Loucy (cell line): ENCODE data around the gene ASH1L.
"Not testable (repeated sequence)": the region's sequence is repeated elsewhere in the genome, so short reads cannot be mapped to it uniquely, and the experiment has no call there.

Source experiments
- H2AFZ ChIP-seq: fragments of 200-600 bp; sonication (generic); 2 replicates; pipeline ENCODE4 v1.6.0; 2016; ENCODE audit warnings: antibody characterized with exemption, mild to moderate bottlenecking, low read length, moderate library complexity
- H3F3A ChIP-seq: fragments of 200-600 bp; 2 replicates; pipeline ENCODE4 v1.6.0; 2016; ENCODE audit warnings: antibody characterized with exemption, low read depth, mild to moderate bottlenecking
- H3K27me3 ChIP-seq: fragments of 200-600 bp; sonication (generic); 2 replicates; pipeline ENCODE4 v1.6.1; 2014; ENCODE audit warnings: low read length, mild to moderate bottlenecking; ENCODE audit not compliant: insufficient read depth, poor library complexity, severe bottlenecking
- H3K36me3 ChIP-seq: fragments of 200-600 bp; sonication (generic); 2 replicates; pipeline ENCODE4 v1.6.1; 2016; ENCODE audit warnings: low read length; ENCODE audit not compliant: insufficient read depth
- H3K4me1 ChIP-seq: fragments of 200-600 bp; sonication (generic); 2 replicates; pipeline ENCODE4 v1.5.1; 2014; ENCODE audit warnings: low read length, mild to moderate bottlenecking; ENCODE audit not compliant: insufficient read depth, poor library complexity, severe bottlenecking
- H3K4me2 ChIP-seq: fragments of 200-600 bp; sonication (generic); 2 replicates; pipeline ENCODE4 v1.6.0; 2014; ENCODE audit warnings: antibody characterized with exemption, low read length, low read depth, mild to moderate bottlenecking; ENCODE audit not compliant: poor library complexity, severe bottlenecking
- H3K4me3 ChIP-seq: fragments of 200-600 bp; sonication (generic); 2 replicates; pipeline ENCODE4 v1.5.1; 2014; ENCODE audit warnings: low read length, mild to moderate bottlenecking, mixed read lengths; ENCODE audit not compliant: poor library complexity, severe bottlenecking
- H3K79me2 ChIP-seq: fragments of 200-600 bp; sonication (generic); 2 replicates; pipeline ENCODE4 v1.6.1; 2014; ENCODE audit warnings: low read length; ENCODE audit not compliant: insufficient read depth
- H3K9ac ChIP-seq: fragments of 200-600 bp; sonication (generic); 2 replicates; pipeline ENCODE4 v1.6.0; 2014; ENCODE audit warnings: mild to moderate bottlenecking, low read depth, low read length, moderate library complexity; ENCODE audit not compliant: poor library complexity, severe bottlenecking
- H3K9me2 ChIP-seq: fragments of 200-600 bp; sonication (generic); replicated peaks from 2 replicates; pipeline ENCODE4 v1.6.1; 2016; ENCODE audit warnings: low read depth, low read length, mixed read lengths
- H3K9me3 ChIP-seq: fragments of 200-600 bp; sonication (generic); 2 replicates; pipeline ENCODE4 v1.6.1; 2014; ENCODE audit warnings: mild to moderate bottlenecking, antibody characterized with exemption, low read length, low read depth; ENCODE audit not compliant: insufficient read depth
- H4K20me1 ChIP-seq: fragments of 200-600 bp; sonication (generic); 2 replicates; pipeline ENCODE4 v1.6.0; 2014; ENCODE audit warnings: antibody characterized with exemption, low read length, mild to moderate bottlenecking; ENCODE audit not compliant: insufficient read depth, poor library complexity, severe bottlenecking
- CTCF ChIP-seq: fragments of 200-600 bp; sonication (generic); conservative IDR thresholded peaks from 2 replicates; pipeline ENCODE4 v1.5.1; 2014; ENCODE audit warnings: mild to moderate bottlenecking, antibody characterized with exemption, low read length
- EZH2phosphoT487 ChIP-seq: fragments of 200-600 bp; IDR thresholded peaks from 2 replicates; pipeline ENCODE4 v1.6.1; 2018; ENCODE audit warnings: antibody characterized with exemption, mild to moderate bottlenecking, moderate library complexity, borderline replicate concordance

The ASH1L gene

GRCh38 chr1:155504207-155504606 is 58.4 kb downstream of the ASH1L start:
- Histone ChIP-seq H3K9ac (no peak overlapping the region), H3K4me1 (no peaks in the 10 kb centered on the region), H3K9me2 (no peaks in the 10 kb centered on the region), H3K4me2 (no peak overlapping the region), H3K27me3 (no peaks in the 10 kb centered on the region), H2AFZ (no peak overlapping the region), H3F3A (no peaks in the 10 kb centered on the region), H3K4me3 (no peak overlapping the region), H3K36me3 (no peaks in the 10 kb centered on the region), H3K9me3 (no peaks in the 10 kb centered on the region), H3K79me2 (peaks cover 95% of the 10 kb centered on the region), H4K20me1 (peaks cover 60% of the 10 kb centered on the region)
- peak; percentile 63 for TF ChIP-seq CTCF
- no peak for TF ChIP-seq EZH2phosphoT487

GRCh38 chr1:155499953-155500639 is 62.5 kb downstream of the ASH1L start:
- no peaks in the 10 kb centered on the region for H3K9me3 ChIP-seq
- no peaks in the 10 kb centered on the region for H3F3A ChIP-seq
- H3K9ac ChIP-seq = no peak overlapping the region
- H2AFZ ChIP-seq = no peak overlapping the region
- no peak overlapping the region for H3K4me3 ChIP-seq
- no peak overlapping the region for H3K4me2 ChIP-seq
- no peaks in the 10 kb centered on the region for H3K4me1 ChIP-seq
- no peaks in the 10 kb centered on the region for H3K36me3 ChIP-seq
- no peaks in the 10 kb centered on the region for H3K27me3 ChIP-seq
- peaks cover 88% of the 10 kb centered on the region for H3K79me2 ChIP-seq
- TF ChIP-seq EZH2phosphoT487 = no peak
- TF ChIP-seq CTCF = no peak
- H3K9me2 ChIP-seq = no peaks in the 10 kb centered on the region
- peaks cover 70% of the 10 kb centered on the region for H4K20me1 ChIP-seq

- Histone ChIP-seq H3K4me2 (no peak overlapping the region), H3K4me3 (no peak overlapping the region), H3K27me3 (no peaks in the 10 kb centered on the region)
These were observed 63.3 kb downstream of the ASH1L start for GRCh38 chr1:155499263-155499662.

GRCh38 chr1:155493595-155493994 is 69.0 kb downstream of the ASH1L start:
- H3F3A ChIP-seq, H3K36me3 ChIP-seq, H3K9ac ChIP-seq, H3K27me3 ChIP-seq, H3K4me3 ChIP-seq, H2AFZ ChIP-seq, H3K4me1 ChIP-seq, H3K4me2 ChIP-seq, H3K9me2 ChIP-seq, H3K9me3 ChIP-seq: not testable (repeated sequence)
- peaks cover 43% of the 10 kb centered on the region for H4K20me1 ChIP-seq
- peaks cover 81% of the 10 kb centered on the region for H3K79me2 ChIP-seq

More at GRCh38 chr1:155499263-155499662, 63.3 kb downstream of the ASH1L start:
- H3K9me3 ChIP-seq = no peaks in the 10 kb centered on the region
- H3K36me3 ChIP-seq = no peaks in the 10 kb centered on the region
- H2AFZ ChIP-seq = no peak overlapping the region
- H3K9ac ChIP-seq = no peak overlapping the region
- TF ChIP-seq EZH2phosphoT487 (no peak), CTCF (no peak)
- peaks cover 68% of the 10 kb centered on the region for H4K20me1 ChIP-seq
- H3K79me2 ChIP-seq = peaks cover 89% of the 10 kb centered on the region
- no peaks in the 10 kb centered on the region for H3F3A ChIP-seq
- no peaks in the 10 kb centered on the region for H3K4me1 ChIP-seq
- H3K9me2 ChIP-seq = no peaks in the 10 kb centered on the region

- H4K20me1 ChIP-seq = peaks cover 29% of the 10 kb centered on the region
- not testable (repeated sequence) for H3K9me2 ChIP-seq, H3K27me3 ChIP-seq, H3F3A ChIP-seq, H3K4me2 ChIP-seq, H2AFZ ChIP-seq, H3K9me3 ChIP-seq, H3K9ac ChIP-seq, H3K4me1 ChIP-seq, H3K4me3 ChIP-seq, H3K36me3 ChIP-seq
- H3K79me2 ChIP-seq = peaks cover 82% of the 10 kb centered on the region
These were observed 74.2 kb downstream of the ASH1L start for GRCh38 chr1:155488419-155488818.
